RWPE1 (cell line): ENCODE results near the gene DTD2.

Experiments
- CTCF ChIA-PET: fragments of 350-600 bp; sonication (Branson Sonifier 250); formaldehyde crosslinking; extraction: SDS; loops from one replicate; lab custom pipeline; 2021; lab: Yijun Ruan, JAX
- POLR2A ChIA-PET: fragments of 400-600 bp; formaldehyde crosslinking; extraction: SDS; loops from one replicate; lab custom pipeline; 2020; ENCODE audit warnings: antibody characterized with exemption; ENCODE audit not compliant: low non-redundant PET; lab: Yijun Ruan, JAX
- DNase-seq: peaks from one replicate; pipeline ENCODE4 v3.0.0; 2012; ENCODE audit warnings: low spot score
- H3K27ac ChIP-seq: fragments of 450-650 bp; 2 replicates; pipeline ENCODE4 v1.5.1; 2017
- TF ChIP-seq, protein P1 (sequence below): fragments of 450-650 bp; conservative IDR thresholded peaks from 2 replicates; pipeline ENCODE4 v1.5.1; 2017; ENCODE audit warnings: low read depth, mild to moderate bottlenecking

Gene DTD2

DNA sequence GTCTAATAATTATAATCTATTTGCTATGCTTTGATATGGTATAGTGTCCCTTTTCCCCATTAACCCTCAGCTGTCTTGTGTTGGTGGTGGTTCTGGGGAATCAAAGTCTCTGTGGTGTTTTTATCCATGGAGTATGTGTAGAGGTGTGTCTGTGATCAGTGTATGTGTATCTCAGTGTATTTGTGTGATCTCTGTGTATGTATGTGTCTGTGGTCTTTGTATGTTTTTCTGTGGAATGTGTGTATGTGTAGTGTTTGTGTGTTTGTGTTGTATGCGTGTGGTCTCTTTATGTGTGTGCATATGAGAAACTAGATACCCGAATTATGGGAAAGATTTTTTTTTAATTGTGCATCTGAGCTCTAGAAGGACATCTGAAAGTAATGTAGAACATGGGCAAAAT, 29.5 kb upstream of the DTD2 start:
- DNase-seq: no peak
- POLR2A ChIA-PET: no interaction called here
- no peak overlapping the region for H3K27ac ChIP-seq
- CTCF ChIA-PET: interaction anchor here (0.6 kb wide), 1 partner anchor 69 kb away, joined by 3 read pairs; no protein-coding TSS in a partner anchor
- TF ChIP-seq, protein P1, sequence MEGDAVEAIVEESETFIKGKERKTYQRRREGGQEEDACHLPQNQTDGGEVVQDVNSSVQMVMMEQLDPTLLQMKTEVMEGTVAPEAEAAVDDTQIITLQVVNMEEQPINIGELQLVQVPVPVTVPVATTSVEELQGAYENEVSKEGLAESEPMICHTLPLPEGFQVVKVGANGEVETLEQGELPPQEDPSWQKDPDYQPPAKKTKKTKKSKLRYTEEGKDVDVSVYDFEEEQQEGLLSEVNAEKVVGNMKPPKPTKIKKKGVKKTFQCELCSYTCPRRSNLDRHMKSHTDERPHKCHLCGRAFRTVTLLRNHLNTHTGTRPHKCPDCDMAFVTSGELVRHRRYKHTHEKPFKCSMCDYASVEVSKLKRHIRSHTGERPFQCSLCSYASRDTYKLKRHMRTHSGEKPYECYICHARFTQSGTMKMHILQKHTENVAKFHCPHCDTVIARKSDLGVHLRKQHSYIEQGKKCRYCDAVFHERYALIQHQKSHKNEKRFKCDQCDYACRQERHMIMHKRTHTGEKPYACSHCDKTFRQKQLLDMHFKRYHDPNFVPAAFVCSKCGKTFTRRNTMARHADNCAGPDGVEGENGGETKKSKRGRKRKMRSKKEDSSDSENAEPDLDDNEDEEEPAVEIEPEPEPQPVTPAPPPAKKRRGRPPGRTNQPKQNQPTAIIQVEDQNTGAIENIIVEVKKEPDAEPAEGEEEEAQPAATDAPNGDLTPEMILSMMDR: no peak

DNA sequence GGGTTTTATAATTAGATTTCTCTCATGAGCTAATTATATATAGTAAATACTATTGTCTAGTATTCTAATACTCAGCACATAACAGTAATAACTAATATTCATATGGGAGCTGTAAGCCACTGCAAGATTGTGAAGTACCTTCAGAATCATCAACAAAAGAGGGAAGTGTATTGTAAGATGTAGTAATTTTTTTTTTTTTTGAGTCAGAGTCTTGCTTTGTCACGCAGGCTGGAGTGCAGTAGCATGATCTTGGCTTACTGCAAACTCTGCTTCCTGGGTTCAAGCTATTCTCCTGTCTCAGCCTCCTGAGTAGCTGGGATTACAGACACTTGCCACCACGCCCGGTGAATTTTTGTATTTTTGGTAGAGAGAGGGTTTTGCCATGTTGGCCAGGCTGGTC, 27.4 kb upstream of the DTD2 start:
- no peak for DNase-seq
- POLR2A ChIA-PET: no interaction called here
- TF ChIP-seq, protein P1: no peak

DNA sequence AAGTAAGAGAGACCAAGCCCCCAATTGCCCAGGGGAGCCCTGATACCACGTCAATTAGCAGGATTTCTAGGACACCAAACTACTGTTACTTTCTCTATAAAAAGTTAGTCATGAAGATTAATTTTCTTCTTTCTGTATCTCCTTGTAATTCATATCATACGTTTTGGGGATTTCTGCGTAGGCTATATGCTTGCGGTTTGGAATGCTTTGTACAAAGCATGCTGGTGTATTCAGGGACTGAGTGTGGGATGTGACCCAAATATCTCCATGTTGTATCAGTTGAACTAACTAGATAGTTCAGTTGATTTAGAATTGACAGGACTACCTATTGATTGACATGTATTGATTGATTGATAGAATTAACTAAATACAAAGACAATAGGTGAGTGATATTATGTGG, 22.9 kb upstream of the DTD2 start:
- TF ChIP-seq, protein P1: no peak
- H3K27ac ChIP-seq: no peak overlapping the region
- POLR2A ChIA-PET: interaction anchor here (0.5 kb wide), 1 partner anchor 8 kb away, joined by 3 read pairs; no protein-coding TSS in a partner anchor
- DNase-seq: no peak
- CTCF ChIA-PET: no interaction called here

More for the DNA sequence above, 27.4 kb upstream of the DTD2 start:
- CTCF ChIA-PET: interaction anchor here (0.7 kb wide), 1 partner anchor 15 kb away, joined by 4 read pairs; no protein-coding TSS in a partner anchor
- H3K27ac ChIP-seq: no peak overlapping the region

DNA sequence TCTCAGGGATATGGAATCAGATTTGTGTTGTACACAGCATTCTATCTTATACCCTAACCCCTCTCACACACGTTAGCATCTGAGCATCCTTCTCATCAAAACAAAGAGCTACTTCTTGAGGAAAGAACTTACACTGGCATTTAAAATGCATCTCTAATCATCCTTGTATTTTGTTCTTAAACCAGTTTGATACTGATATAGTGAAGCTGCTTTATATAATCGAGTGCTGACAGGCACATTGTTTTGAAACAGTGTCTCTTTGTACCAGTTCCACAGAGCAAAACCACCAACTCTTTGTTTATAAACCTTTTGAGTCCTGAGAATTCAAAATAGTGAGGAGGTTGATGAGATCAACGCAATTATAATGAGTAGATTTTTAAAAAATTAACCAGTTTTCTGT, 21.7 kb upstream of the DTD2 start:
- DNase-seq: no peak
- ChIA-PET CTCF (no interaction called here), POLR2A (no interaction called here)
- no peak overlapping the region for H3K27ac ChIP-seq
- TF ChIP-seq, protein P1: no peak

DNA sequence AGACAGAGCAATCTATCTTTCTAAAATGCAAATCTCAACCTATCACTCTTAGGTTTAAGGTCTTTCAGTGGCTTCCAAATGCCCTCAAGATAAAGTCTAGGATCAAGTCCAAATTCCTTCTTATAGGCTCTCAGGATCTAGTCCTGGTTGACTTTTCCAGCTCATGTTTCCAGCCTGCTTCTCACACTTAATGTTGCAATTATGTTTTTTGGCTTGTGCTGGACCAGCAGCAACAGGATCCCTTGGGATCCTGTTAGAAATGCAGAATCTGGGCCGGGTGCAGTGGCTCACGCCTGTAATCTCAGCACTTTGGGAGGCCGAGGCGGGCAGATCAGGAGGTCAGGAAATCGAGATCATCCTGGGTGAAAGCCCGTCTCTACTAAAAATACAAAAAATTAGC, 19.9 kb upstream of the DTD2 start:
- DNase-seq: no peak
- POLR2A ChIA-PET: no interaction called here
- H3K27ac ChIP-seq: no peak overlapping the region
- TF ChIP-seq, protein P1: no peak
- CTCF ChIA-PET: no interaction called here

DNA sequence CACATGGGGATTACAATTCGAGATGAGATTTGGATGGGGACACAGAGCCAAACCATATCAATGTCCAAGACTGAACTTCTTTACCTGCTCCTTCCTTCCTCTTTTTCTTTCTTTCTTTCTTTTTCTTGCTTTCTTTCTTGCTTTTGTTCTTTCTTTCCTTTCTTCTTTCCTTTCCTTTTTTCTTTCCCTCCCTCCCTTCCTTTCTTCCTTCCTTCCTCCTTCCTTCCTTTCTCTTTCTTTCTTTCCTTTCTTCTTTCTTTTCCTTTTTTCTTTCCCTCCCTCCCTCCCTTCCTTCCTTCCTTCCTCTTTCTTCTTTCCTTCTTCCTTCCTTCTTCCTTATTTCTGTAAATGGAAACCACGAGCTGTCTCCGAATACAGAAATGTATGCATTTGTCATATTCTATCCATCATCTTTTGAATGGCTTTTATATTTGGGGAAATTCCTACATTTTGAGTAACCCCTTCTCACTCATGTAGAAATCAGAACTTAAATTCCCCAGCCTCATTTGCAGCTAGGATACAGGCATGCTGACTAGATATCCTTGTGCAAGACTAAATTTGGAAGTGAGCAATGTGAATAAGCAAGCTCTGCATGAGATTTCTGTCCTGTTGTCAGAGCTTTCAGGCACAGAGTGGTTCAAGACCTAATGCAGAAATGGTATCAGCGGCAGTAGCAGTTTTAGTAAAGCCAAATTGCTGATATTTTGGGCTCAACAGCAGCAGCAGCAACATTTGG, 19.0 kb upstream of the DTD2 start:
- DNase-seq: no peak
- CTCF ChIA-PET: interaction anchor here (0.6 kb wide), 1 partner anchor 410 kb away, joined by 3 read pairs; no protein-coding TSS in a partner anchor
- TF ChIP-seq, protein P1: no peak

More for the DNA sequence above, 19.0 kb upstream of the DTD2 start:
- POLR2A ChIA-PET: no interaction called here
- no peak overlapping the region for H3K27ac ChIP-seq
